ENCODE measurements around the gene ETV5. TPM values are rescaled to one million over a fixed set of nuclear protein-coding genes. Genes with fewer than 3 reads are reported as not detected.

ETV5 gene
- total and polyA plus RNA-seq, 10 of the 15 experiments (the other 5 are each of a cell fraction or from before 2014, with no cell fraction given), result 5.0 to 18.4 (median 7.4) TPM

- TF ChIP-seq ZNF687 (IDR thresholded peaks at IDR 0.05), result no peak
- no peak for TF ChIP-seq SIN3A (IDR thresholded peaks at IDR 0.05; ENCODE audit: low read depth, low read length)
- TF ChIP-seq CBFB (IDR thresholded peaks at IDR 0.05; ENCODE audit: low read depth), result 0 out of 2 replicates have a peak, but pooled peaks have one; percentile 36
- peak in 1 of 2 experiments; percentile 56; a peak in 1 of 4 replicates for TF ChIP-seq CEBPB (IDR thresholded peaks at IDR 0.05; ENCODE audit: borderline replicate concordance in 1 of 2, low read depth in 2 of 2, low read length in 2 of 2)
- no peak for TF ChIP-seq FOXK2 (IDR thresholded peaks at IDR 0.05)
- no peak for TF ChIP-seq CHD2 (IDR thresholded peaks at IDR 0.05; ENCODE audit: borderline replicate concordance, low read depth, low read length)
- no peak for TF ChIP-seq SREBF2 (IDR thresholded peaks at IDR 0.05; ENCODE audit: low read length)
- no peak for TF ChIP-seq IRF3 (IDR thresholded peaks at IDR 0.05)
- TF ChIP-seq TAF1 (IDR thresholded peaks at IDR 0.05; ENCODE audit: borderline replicate concordance, low read depth, low read length), result no peak
- TF ChIP-seq MTA3 (IDR thresholded peaks at IDR 0.05; ENCODE audit: borderline replicate concordance, low read length), result peak; percentile 63; the same call in 1 of the 2 replicates
- TF ChIP-seq BMI1 (IDR thresholded peaks at IDR 0.05; ENCODE audit: borderline replicate concordance), result no peak
- peak; percentile 66 for TF ChIP-seq NBN (IDR thresholded peaks at IDR 0.05)
- no peak for TF ChIP-seq POLR2AphosphoS2 (IDR thresholded peaks at IDR 0.05; ENCODE audit: low read depth, low read length)
- no peak for TF ChIP-seq HCFC1 (IDR thresholded peaks at IDR 0.05; ENCODE audit: low read length)
- TF ChIP-seq ETV6 (conservative IDR thresholded peaks at IDR 0.05 in 1 of 2, IDR thresholded peaks at IDR 0.05 in 1 of 2; ENCODE audit: borderline replicate concordance in 1 of 2, low read depth in 1 of 2), result peak in 1 of 2 experiments; percentile 89; a peak in 2 of 4 replicates
Measured at GRCh38 chr3:186152889-186153292, 44.0 kb upstream of the ETV5 start (continued).

All from GM12878 (cell line).